ENCODE data around the gene PPP1R1C.

Gene PPP1R1C

GRCh38 chr2:182061739-182062138 lies 76.1 kb downstream of the PPP1R1C start:
- no peak overlapping the region for H3K27ac ChIP-seq (ENCODE audit: low read depth in 2 of 2, low read length in 2 of 2)
- no peaks in the 10 kb centered on the region for H3K36me3 ChIP-seq (ENCODE audit: control insufficient read depth in 2 of 2, insufficient read depth in 2 of 2, low read length in 2 of 2)
- H3K4me1 ChIP-seq (ENCODE audit: control insufficient read depth in 2 of 2, insufficient read depth in 2 of 2, low read length in 2 of 2): no peaks in the 10 kb centered on the region
- H3K4me3 ChIP-seq (ENCODE audit: low read length in 2 of 2): no peak overlapping the region
- H3K9ac ChIP-seq (ENCODE audit: low read depth in 1 of 2, low read length in 2 of 2): no peak overlapping the region
- H3K27me3 ChIP-seq (ENCODE audit: control insufficient read depth in 2 of 2, insufficient read depth in 2 of 2, low read length in 2 of 2): no peaks in the 10 kb centered on the region
- no peaks in the 10 kb centered on the region for H3K9me3 ChIP-seq (ENCODE audit: control insufficient read depth in 2 of 2, low read length in 2 of 2)

DNA sequence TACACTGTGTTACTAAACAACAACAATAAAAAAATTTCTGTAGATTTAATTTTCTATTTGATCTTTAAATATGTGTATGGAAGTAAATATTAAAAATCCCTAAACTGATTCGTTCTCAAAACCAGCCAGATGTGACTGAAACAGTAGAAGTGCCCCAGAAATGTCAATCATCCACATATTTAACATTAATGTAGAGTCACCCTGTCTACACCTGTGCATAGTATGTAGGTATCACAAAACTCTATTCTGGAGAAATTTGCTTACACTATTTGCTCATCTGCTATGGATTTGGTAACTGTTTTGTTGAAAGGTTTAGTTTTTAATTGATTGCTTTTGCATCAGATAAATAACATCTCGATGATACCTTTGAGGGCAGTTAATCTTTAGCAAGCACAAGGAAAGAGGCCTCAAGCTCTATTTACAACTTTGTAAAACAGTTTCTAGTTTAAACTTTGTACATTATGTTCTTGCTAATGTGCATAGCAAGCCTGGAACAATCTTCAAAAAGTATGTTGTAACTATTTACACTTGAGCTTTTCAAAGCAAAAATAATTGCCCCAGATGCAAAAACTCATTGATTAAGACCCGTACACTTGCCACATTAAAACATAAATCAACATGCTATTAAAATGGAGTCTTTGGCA lies 76.8 kb downstream of the PPP1R1C start:
- H3K36me3 ChIP-seq (ENCODE audit: control insufficient read depth in 2 of 2, insufficient read depth in 2 of 2, low read length in 2 of 2): no peaks in the 10 kb centered on the region
- H3K27me3 ChIP-seq (ENCODE audit: control insufficient read depth in 2 of 2, insufficient read depth in 2 of 2, low read length in 2 of 2): no peaks in the 10 kb centered on the region
- no peak overlapping the region for H3K27ac ChIP-seq (ENCODE audit: low read depth in 2 of 2, low read length in 2 of 2)
- no peaks in the 10 kb centered on the region for H3K4me1 ChIP-seq (ENCODE audit: control insufficient read depth in 2 of 2, insufficient read depth in 2 of 2, low read length in 2 of 2)
- no peak overlapping the region for H3K4me3 ChIP-seq (ENCODE audit: low read length in 2 of 2)
- H3K9ac ChIP-seq (ENCODE audit: low read depth in 1 of 2, low read length in 2 of 2): no peak overlapping the region
- no peaks in the 10 kb centered on the region for H3K9me3 ChIP-seq (ENCODE audit: control insufficient read depth in 2 of 2, low read length in 2 of 2)

DNA sequence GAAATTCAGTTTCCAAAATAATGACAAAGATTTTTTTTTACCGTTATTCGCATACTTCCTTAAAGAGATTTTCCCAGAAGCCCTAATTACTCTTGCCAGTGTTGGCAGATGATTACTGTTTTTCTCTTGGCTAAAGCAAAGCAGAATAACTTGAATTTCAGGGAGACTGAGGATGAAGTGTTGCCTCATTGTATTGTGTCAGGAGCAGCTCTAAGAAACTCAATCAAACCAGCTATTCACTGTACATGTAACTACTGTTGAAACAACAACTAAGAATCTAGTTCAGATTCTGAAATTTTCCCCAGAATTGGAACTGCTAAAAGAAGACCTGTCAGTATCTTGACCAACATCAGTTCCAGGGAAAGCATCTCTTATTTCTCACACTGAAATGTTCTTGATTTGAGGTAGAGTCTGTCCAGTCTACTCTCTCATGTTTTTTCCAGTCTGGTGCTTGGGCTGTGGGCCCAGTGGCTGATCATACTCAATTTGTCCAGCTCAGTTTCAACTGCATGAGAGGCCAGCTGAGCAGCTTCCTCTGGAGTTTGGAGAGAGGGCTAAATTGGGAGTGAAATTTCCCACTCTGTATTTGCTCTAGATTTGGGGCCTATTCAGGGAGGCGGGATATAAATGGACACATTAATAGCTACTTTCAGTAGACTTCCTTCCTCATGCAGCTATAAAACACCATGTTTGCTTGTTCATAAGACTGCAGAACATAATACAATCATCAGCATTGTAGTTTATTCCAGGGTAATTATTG lies 78.5 kb downstream of the PPP1R1C start:
- H3K27ac ChIP-seq (ENCODE audit: low read depth in 2 of 2, low read length in 2 of 2): peak overlapping the region in 1 of 2 donors; percentile 14
- H3K9ac ChIP-seq (ENCODE audit: low read depth in 1 of 2, low read length in 2 of 2): no peak overlapping the region
- H3K36me3 ChIP-seq (ENCODE audit: control insufficient read depth in 2 of 2, insufficient read depth in 2 of 2, low read length in 2 of 2): no peaks in the 10 kb centered on the region
- no peaks in the 10 kb centered on the region for H3K9me3 ChIP-seq (ENCODE audit: control insufficient read depth in 2 of 2, low read length in 2 of 2)
- H3K27me3 ChIP-seq (ENCODE audit: control insufficient read depth in 2 of 2, insufficient read depth in 2 of 2, low read length in 2 of 2): no peaks in the 10 kb centered on the region
- peaks cover 0 to 3% of the 10 kb centered on the region in 2 donors for H3K4me1 ChIP-seq (ENCODE audit: control insufficient read depth in 2 of 2, insufficient read depth in 2 of 2, low read length in 2 of 2)
- H3K4me3 ChIP-seq (ENCODE audit: low read length in 2 of 2): no peak overlapping the region

DNA sequence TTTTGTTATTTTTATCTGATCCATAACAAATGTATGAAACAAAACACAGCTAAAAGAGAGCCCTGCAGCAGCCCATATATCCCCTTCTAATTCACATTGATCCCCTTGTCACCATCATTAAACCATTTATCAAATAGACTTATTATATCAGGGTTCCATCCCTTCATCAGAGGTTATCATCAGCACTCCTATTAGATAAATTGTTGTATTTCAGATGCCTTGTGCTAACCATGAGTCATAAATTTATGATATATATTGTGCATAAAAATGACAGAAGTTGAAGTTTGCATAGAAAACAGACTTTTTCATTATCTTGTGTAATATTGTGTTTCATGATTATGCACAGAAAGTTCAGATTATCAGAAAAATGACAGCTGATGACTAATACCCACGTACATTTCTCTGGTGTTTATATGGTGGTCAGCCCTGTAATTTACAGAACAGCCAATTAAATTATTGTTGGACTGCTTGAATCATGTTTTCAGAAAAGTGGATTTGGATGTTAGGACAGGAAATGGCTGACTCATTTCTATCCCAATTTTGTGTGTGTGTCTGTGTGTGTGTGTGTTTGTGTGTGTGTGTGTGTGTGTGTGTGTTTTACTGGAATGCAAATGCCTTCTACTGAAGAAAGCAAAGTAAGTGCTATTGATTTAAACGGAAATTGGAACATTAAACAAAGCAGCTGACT lies 80.9 kb downstream of the PPP1R1C start:
- no peaks in the 10 kb centered on the region for H3K36me3 ChIP-seq (ENCODE audit: control insufficient read depth in 2 of 2, insufficient read depth in 2 of 2, low read length in 2 of 2)
- H3K27ac ChIP-seq (ENCODE audit: low read depth in 2 of 2, low read length in 2 of 2): no peak overlapping the region

DNA sequence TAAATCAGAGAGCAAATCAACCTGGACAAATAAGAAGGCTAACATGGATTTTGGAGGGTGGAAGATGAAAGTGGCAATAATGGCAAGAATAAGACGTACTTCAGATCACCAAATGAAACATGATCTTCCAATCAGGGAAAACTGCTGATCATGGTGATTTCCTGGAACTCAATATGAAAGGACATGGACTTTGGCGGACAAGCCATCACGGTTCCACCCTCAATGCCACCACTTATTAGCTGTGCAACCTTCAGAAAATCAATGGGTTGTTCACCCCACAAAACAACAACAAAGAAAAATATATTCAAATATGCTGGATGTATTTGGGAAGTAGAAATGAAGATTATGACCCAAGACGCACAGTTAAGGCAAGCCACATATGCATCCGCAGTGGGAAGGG lies 81.7 kb downstream of the PPP1R1C start:
- no peak overlapping the region for H3K27ac ChIP-seq (ENCODE audit: low read depth in 2 of 2, low read length in 2 of 2)
- no peaks in the 10 kb centered on the region for H3K27me3 ChIP-seq (ENCODE audit: control insufficient read depth in 2 of 2, insufficient read depth in 2 of 2, low read length in 2 of 2)
- H3K36me3 ChIP-seq (ENCODE audit: control insufficient read depth in 2 of 2, insufficient read depth in 2 of 2, low read length in 2 of 2): no peaks in the 10 kb centered on the region
- no peak overlapping the region for H3K9ac ChIP-seq (ENCODE audit: low read depth in 1 of 2, low read length in 2 of 2)
- H3K9me3 ChIP-seq (ENCODE audit: control insufficient read depth in 2 of 2, low read length in 2 of 2): no peaks in the 10 kb centered on the region
- H3K4me3 ChIP-seq (ENCODE audit: low read length in 2 of 2): no peak overlapping the region
- peaks cover 0 to 3% of the 10 kb centered on the region in 2 donors for H3K4me1 ChIP-seq (ENCODE audit: control insufficient read depth in 2 of 2, insufficient read depth in 2 of 2, low read length in 2 of 2)

More for the DNA sequence above, 80.9 kb downstream of the PPP1R1C start:
- no peak overlapping the region for H3K9ac ChIP-seq (ENCODE audit: low read depth in 1 of 2, low read length in 2 of 2)
- H3K9me3 ChIP-seq (ENCODE audit: control insufficient read depth in 2 of 2, low read length in 2 of 2): no peaks in the 10 kb centered on the region
- peaks cover 0 to 3% of the 10 kb centered on the region in 2 donors for H3K4me1 ChIP-seq (ENCODE audit: control insufficient read depth in 2 of 2, insufficient read depth in 2 of 2, low read length in 2 of 2)
- no peak overlapping the region for H3K4me3 ChIP-seq (ENCODE audit: low read length in 2 of 2)
- H3K27me3 ChIP-seq (ENCODE audit: control insufficient read depth in 2 of 2, insufficient read depth in 2 of 2, low read length in 2 of 2): no peaks in the 10 kb centered on the region

DNA sequence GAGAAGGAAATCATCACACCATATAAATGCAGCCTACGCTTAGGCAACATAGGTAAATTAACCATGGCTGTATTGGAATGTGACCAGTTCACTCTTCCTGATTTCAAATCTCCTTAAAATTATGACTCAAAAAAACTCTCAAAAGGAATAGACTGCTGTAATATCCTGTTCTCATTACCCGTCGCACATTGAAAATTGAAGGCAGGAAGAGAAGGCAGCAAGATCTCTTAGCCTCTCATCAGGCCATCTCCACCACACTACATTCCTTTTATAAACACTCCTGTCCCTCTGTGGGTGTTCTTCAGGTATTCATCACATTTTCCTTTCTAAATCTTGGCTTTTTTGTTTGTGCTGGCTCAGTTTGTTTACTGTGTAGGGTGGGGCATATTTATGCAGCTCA lies 83.2 kb downstream of the PPP1R1C start:
- Histone ChIP-seq H3K27ac (ENCODE audit: low read depth in 2 of 2, low read length in 2 of 2) (no peak overlapping the region), H3K4me1 (ENCODE audit: control insufficient read depth in 2 of 2, insufficient read depth in 2 of 2, low read length in 2 of 2) (peaks cover 0 to 3% of the 10 kb centered on the region in 2 donors), H3K4me3 (ENCODE audit: low read length in 2 of 2) (no peak overlapping the region), H3K27me3 (ENCODE audit: control insufficient read depth in 2 of 2, insufficient read depth in 2 of 2, low read length in 2 of 2) (no peaks in the 10 kb centered on the region), H3K9ac (ENCODE audit: low read depth in 1 of 2, low read length in 2 of 2) (no peak overlapping the region), H3K36me3 (ENCODE audit: control insufficient read depth in 2 of 2, insufficient read depth in 2 of 2, low read length in 2 of 2) (no peaks in the 10 kb centered on the region), H3K9me3 (ENCODE audit: control insufficient read depth in 2 of 2, low read length in 2 of 2) (no peaks in the 10 kb centered on the region)

- Histone ChIP-seq H3K9ac (ENCODE audit: low read depth in 1 of 2, low read length in 2 of 2) (no peak overlapping the region), H3K9me3 (ENCODE audit: control insufficient read depth in 2 of 2, low read length in 2 of 2) (no peaks in the 10 kb centered on the region), H3K27ac (ENCODE audit: low read depth in 2 of 2, low read length in 2 of 2) (no peak overlapping the region), H3K4me3 (ENCODE audit: low read length in 2 of 2) (no peak overlapping the region), H3K4me1 (ENCODE audit: control insufficient read depth in 2 of 2, insufficient read depth in 2 of 2, low read length in 2 of 2) (peaks cover 0 to 3% of the 10 kb centered on the region in 2 donors), H3K27me3 (ENCODE audit: control insufficient read depth in 2 of 2, insufficient read depth in 2 of 2, low read length in 2 of 2) (no peaks in the 10 kb centered on the region), H3K36me3 (ENCODE audit: control insufficient read depth in 2 of 2, insufficient read depth in 2 of 2, low read length in 2 of 2) (no peaks in the 10 kb centered on the region)
These were observed 83.8 kb downstream of the PPP1R1C start for GRCh38 chr2:182069416-182069815.

GRCh38 chr2:182069908-182070307 lies 84.3 kb downstream of the PPP1R1C start:
- no peaks in the 10 kb centered on the region for H3K36me3 ChIP-seq (ENCODE audit: control insufficient read depth in 2 of 2, insufficient read depth in 2 of 2, low read length in 2 of 2)
- H3K4me1 ChIP-seq (ENCODE audit: control insufficient read depth in 2 of 2, insufficient read depth in 2 of 2, low read length in 2 of 2): peaks cover 0 to 3% of the 10 kb centered on the region in 2 donors
- H3K4me3 ChIP-seq (ENCODE audit: low read length in 2 of 2): no peak overlapping the region
- H3K9me3 ChIP-seq (ENCODE audit: control insufficient read depth in 2 of 2, low read length in 2 of 2): no peaks in the 10 kb centered on the region
- no peak overlapping the region for H3K27ac ChIP-seq (ENCODE audit: low read depth in 2 of 2, low read length in 2 of 2)
- H3K27me3 ChIP-seq (ENCODE audit: control insufficient read depth in 2 of 2, insufficient read depth in 2 of 2, low read length in 2 of 2): no peaks in the 10 kb centered on the region
- H3K9ac ChIP-seq (ENCODE audit: low read depth in 1 of 2, low read length in 2 of 2): no peak overlapping the region

GRCh38 chr2:182070736-182071135 lies 85.1 kb downstream of the PPP1R1C start:
- H3K9me3 ChIP-seq (ENCODE audit: control insufficient read depth in 2 of 2, low read length in 2 of 2): no peaks in the 10 kb centered on the region
- peaks cover 0 to 3% of the 10 kb centered on the region in 2 donors for H3K4me1 ChIP-seq (ENCODE audit: control insufficient read depth in 2 of 2, insufficient read depth in 2 of 2, low read length in 2 of 2)
- H3K27ac ChIP-seq (ENCODE audit: low read depth in 2 of 2, low read length in 2 of 2): no peak overlapping the region
- H3K36me3 ChIP-seq (ENCODE audit: control insufficient read depth in 2 of 2, insufficient read depth in 2 of 2, low read length in 2 of 2): no peaks in the 10 kb centered on the region
- no peak overlapping the region for H3K9ac ChIP-seq (ENCODE audit: low read depth in 1 of 2, low read length in 2 of 2)
- no peak overlapping the region for H3K4me3 ChIP-seq (ENCODE audit: low read length in 2 of 2)
- H3K27me3 ChIP-seq (ENCODE audit: control insufficient read depth in 2 of 2, insufficient read depth in 2 of 2, low read length in 2 of 2): no peaks in the 10 kb centered on the region

GRCh38 chr2:182072861-182073260 lies 87.2 kb downstream of the PPP1R1C start:
- Histone ChIP-seq H3K36me3 (ENCODE audit: control insufficient read depth in 2 of 2, insufficient read depth in 2 of 2, low read length in 2 of 2) (no peaks in the 10 kb centered on the region), H3K9me3 (ENCODE audit: control insufficient read depth in 2 of 2, low read length in 2 of 2) (no peaks in the 10 kb centered on the region), H3K4me3 (ENCODE audit: low read length in 2 of 2) (no peak overlapping the region), H3K4me1 (ENCODE audit: control insufficient read depth in 2 of 2, insufficient read depth in 2 of 2, low read length in 2 of 2) (peaks cover 4 to 6% of the 10 kb centered on the region in 2 donors), H3K27me3 (ENCODE audit: control insufficient read depth in 2 of 2, insufficient read depth in 2 of 2, low read length in 2 of 2) (no peaks in the 10 kb centered on the region), H3K9ac (ENCODE audit: low read depth in 1 of 2, low read length in 2 of 2) (no peak overlapping the region), H3K27ac (ENCODE audit: low read depth in 2 of 2, low read length in 2 of 2) (no peak overlapping the region)
